GM10266 (cell line): Measurements from ENCODE around the gene SHMT1.
"Not testable (repeated sequence)": the region's sequence is repeated elsewhere in the genome, so short reads cannot be mapped to it uniquely, and the experiment has no call there.

Source experiments
- DNase-seq: peaks from one replicate; pipeline ENCODE4 v3.0.0; 2012; ENCODE audit errors: extremely low spot score
- CTCF ChIP-seq: IDR thresholded peaks from 2 replicates; pipeline ENCODE4 v1.5.1; 2012; ENCODE audit warnings: mild to moderate bottlenecking, low read depth; ENCODE audit not compliant: control insufficient read depth, insufficient read depth; ENCODE audit errors: missing control alignments

SHMT1 gene

GRCh38 chr17:18300725-18301480 is 62.4 kb downstream of the SHMT1 start:
- TF ChIP-seq CTCF, result no peak
- DNase-seq, result no peak

- not testable (repeated sequence) for DNase-seq
Observed at GRCh38 chr17:18298061-18298460, 65.3 kb downstream of the SHMT1 start.

- TF ChIP-seq CTCF, result no peak
- DNase-seq, result no peak
Observed at GRCh38 chr17:18291718-18292540, 71.4 kb downstream of the SHMT1 start.

- TF ChIP-seq CTCF, result no peak
- no peak for DNase-seq
Observed at GRCh38 chr17:18285296-18285695, 78.1 kb downstream of the SHMT1 start.

GRCh38 chr17:18281788-18282187 is 81.6 kb downstream of the SHMT1 start:
- TF ChIP-seq CTCF, result no peak
- DNase-seq, result no peak

- TF ChIP-seq CTCF, result no peak
- no peak for DNase-seq
Observed at GRCh38 chr17:18280766-18281371, 82.5 kb downstream of the SHMT1 start.

GRCh38 chr17:18280249-18280648 is 83.1 kb downstream of the SHMT1 start:
- DNase-seq, result no peak

More at GRCh38 chr17:18280249-18280648, 83.1 kb downstream of the SHMT1 start:
- TF ChIP-seq CTCF, result no peak
